NT2/D1 (cell line): ENCODE data around the gene MDM4.

ENCODE experiments used
- DNase-seq: peaks from one replicate; pipeline ENCODE4 v3.0.0-alpha.2; 2011; ENCODE audit warnings: low read depth, low spot score
- H3K27me3 ChIP-seq: 2 replicates; pipeline ENCODE4 v1.6.0; 2011; ENCODE audit warnings: mild to moderate bottlenecking; ENCODE audit not compliant: insufficient read length, insufficient read depth
- H3K36me3 ChIP-seq: 2 replicates; pipeline ENCODE4 v1.6.1; 2011; ENCODE audit warnings: mild to moderate bottlenecking, low read length, mixed read lengths; ENCODE audit not compliant: insufficient read depth, insufficient read length
- H3K4me1 ChIP-seq: 2 replicates; pipeline ENCODE4 v1.5.1; 2011; ENCODE audit not compliant: insufficient read depth, insufficient read length
- H3K4me3 ChIP-seq: 2 replicates; pipeline ENCODE4 v1.5.1; 2011; ENCODE audit warnings: low read depth; ENCODE audit not compliant: insufficient read length
- H3K9ac ChIP-seq: 2 replicates; pipeline ENCODE4 v1.6.0; 2011; ENCODE audit warnings: low read depth; ENCODE audit not compliant: insufficient read length
- H3K9me3 ChIP-seq: 2 replicates; pipeline ENCODE4 v1.5.1; 2011; ENCODE audit warnings: mild to moderate bottlenecking, low read length; ENCODE audit not compliant: insufficient read depth
- SUZ12 ChIP-seq: IDR thresholded peaks from 2 replicates; pipeline ENCODE4 v1.6.1; 2011; ENCODE audit not compliant: insufficient read length, insufficient read depth; ENCODE audit errors: extremely low read depth
- YY1 ChIP-seq: IDR thresholded peaks from 2 replicates; pipeline ENCODE4 v1.6.1; 2011; ENCODE audit not compliant: insufficient read length, insufficient read depth
- ZNF274 ChIP-seq: IDR thresholded peaks from 2 replicates; pipeline ENCODE4 v1.6.1; 2011; ENCODE audit warnings: mild to moderate bottlenecking, low read depth, low read length

Gene MDM4

GRCh38 chr1:204541626-204542025, 25.4 kb downstream of the MDM4 start:
- TF ChIP-seq YY1 (no peak), ZNF274 (no peak), SUZ12 (no peak)
- no peak overlapping the region for H3K9ac ChIP-seq
- DNase-seq: no peak
- no peaks in the 10 kb centered on the region for H3K9me3 ChIP-seq
- no peaks in the 10 kb centered on the region for H3K27me3 ChIP-seq
- peaks cover 94% of the 10 kb centered on the region for H3K36me3 ChIP-seq
- H3K4me1 ChIP-seq: no peaks in the 10 kb centered on the region
- no peak overlapping the region for H3K4me3 ChIP-seq

DNA sequence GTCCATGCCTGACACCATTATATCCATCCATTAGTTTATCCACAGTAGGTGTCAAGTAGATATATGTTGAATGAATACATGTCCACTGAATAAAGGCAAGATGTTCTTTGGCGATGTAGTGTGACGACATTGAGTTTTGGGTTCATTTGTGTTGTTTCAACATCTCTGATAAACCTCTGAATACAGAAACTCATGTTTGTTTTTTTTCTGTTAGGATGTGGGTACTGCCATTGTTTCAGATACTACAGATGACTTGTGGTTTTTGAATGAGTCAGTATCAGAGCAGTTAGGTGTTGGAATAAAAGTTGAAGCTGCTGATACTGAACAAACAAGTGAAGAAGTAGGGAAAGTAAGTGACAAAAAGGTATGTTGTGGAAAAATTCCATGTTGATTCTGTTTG, 28.1 kb downstream of the MDM4 start:
- Histone ChIP-seq H3K4me3 (no peak overlapping the region), H3K36me3 (peaks cover 95% of the 10 kb centered on the region)
- no peak for DNase-seq

DNA sequence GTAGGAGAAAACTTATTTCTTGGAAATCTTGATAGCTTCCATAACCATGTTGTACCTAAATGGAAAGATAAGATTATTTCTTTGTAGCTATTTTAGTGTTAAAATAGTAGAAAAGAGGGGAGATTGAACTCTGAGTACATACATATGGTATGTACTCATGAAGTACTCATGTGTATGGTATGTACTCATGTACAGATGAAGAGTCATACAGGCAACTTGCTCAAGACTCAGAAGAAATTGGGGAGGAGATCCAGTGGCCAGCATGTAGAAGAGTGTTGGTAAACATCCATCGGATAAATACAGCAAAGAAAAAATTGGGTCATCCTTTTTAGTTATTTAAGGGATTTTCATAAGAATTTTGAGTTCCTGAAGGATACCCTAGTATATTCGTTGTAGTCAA, 29.0 kb downstream of the MDM4 start:
- Histone ChIP-seq H3K9ac (no peak overlapping the region), H3K9me3 (no peaks in the 10 kb centered on the region), H3K4me1 (no peaks in the 10 kb centered on the region), H3K4me3 (no peak overlapping the region), H3K27me3 (no peaks in the 10 kb centered on the region), H3K36me3 (peaks cover 98% of the 10 kb centered on the region)
- no peak for TF ChIP-seq ZNF274
- TF ChIP-seq SUZ12: no peak
- TF ChIP-seq YY1: no peak
- no peak for DNase-seq

More for the DNA sequence above, 28.1 kb downstream of the MDM4 start:
- TF ChIP-seq YY1 (no peak), ZNF274 (no peak), SUZ12 (no peak)
- H3K27me3 ChIP-seq: no peaks in the 10 kb centered on the region
- H3K9me3 ChIP-seq: no peaks in the 10 kb centered on the region
- no peaks in the 10 kb centered on the region for H3K4me1 ChIP-seq
- H3K9ac ChIP-seq: no peak overlapping the region

GRCh38 chr1:204545881-204546280, 29.7 kb downstream of the MDM4 start:
- no peaks in the 10 kb centered on the region for H3K27me3 ChIP-seq
- H3K9ac ChIP-seq: no peak overlapping the region
- TF ChIP-seq YY1 (no peak), SUZ12 (no peak), ZNF274 (no peak)
- DNase-seq: no peak
- H3K4me3 ChIP-seq: no peak overlapping the region
- H3K9me3 ChIP-seq: no peaks in the 10 kb centered on the region
- H3K36me3 ChIP-seq: peaks cover 98% of the 10 kb centered on the region
- H3K4me1 ChIP-seq: no peaks in the 10 kb centered on the region

- Histone ChIP-seq H3K9ac (no peak overlapping the region), H3K4me3 (no peak overlapping the region), H3K4me1 (no peaks in the 10 kb centered on the region), H3K9me3 (no peaks in the 10 kb centered on the region), H3K27me3 (no peaks in the 10 kb centered on the region), H3K36me3 (peaks cover 88% of the 10 kb centered on the region)
- no peak for DNase-seq
- TF ChIP-seq YY1: no peak
- TF ChIP-seq ZNF274: no peak
- TF ChIP-seq SUZ12: no peak
Measured at GRCh38 chr1:204548265-204548664, 32.1 kb downstream of the MDM4 start.

DNA sequence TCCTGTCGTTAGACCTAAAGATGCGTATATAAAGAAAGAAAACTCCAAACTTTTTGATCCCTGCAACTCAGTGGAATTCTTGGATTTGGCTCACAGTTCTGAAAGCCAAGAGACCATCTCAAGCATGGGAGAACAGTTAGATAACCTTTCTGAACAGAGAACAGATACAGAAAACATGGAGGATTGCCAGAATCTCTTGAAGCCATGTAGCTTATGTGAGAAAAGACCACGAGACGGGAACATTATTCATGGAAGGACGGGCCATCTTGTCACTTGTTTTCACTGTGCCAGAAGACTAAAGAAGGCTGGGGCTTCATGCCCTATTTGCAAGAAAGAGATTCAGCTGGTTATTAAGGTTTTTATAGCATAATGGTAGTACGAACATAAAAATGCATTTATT, 33.1 kb downstream of the MDM4 start:
- H3K9ac ChIP-seq: no peak overlapping the region
- no peaks in the 10 kb centered on the region for H3K9me3 ChIP-seq
- no peak for DNase-seq
- no peak for TF ChIP-seq ZNF274
- TF ChIP-seq SUZ12: no peak
- TF ChIP-seq YY1: no peak
- no peaks in the 10 kb centered on the region for H3K4me1 ChIP-seq
- H3K27me3 ChIP-seq: no peaks in the 10 kb centered on the region
- H3K36me3 ChIP-seq: peaks cover 83% of the 10 kb centered on the region
- H3K4me3 ChIP-seq: no peak overlapping the region

DNA sequence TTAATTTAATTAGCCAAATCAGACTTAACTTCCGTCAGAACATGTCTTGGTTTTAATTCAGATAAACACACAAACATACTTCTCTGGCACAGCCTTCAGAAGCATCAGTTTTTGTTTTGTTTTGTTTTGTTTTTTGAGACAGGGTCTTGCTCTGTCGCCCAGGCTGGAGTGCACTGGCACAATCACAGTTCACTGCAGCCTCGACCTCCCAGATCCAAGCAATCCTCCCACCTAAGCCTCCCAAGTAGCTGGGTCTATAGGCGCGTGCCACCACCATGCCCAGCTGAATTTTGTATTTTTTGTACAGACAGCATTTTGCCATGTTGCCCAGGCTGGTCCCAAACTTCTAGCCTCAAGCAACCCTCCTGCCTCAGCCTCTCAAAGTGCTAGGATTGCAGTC, 34.7 kb downstream of the MDM4 start:
- no peak overlapping the region for H3K4me3 ChIP-seq
- H3K4me1 ChIP-seq: no peaks in the 10 kb centered on the region
- no peaks in the 10 kb centered on the region for H3K9me3 ChIP-seq
- H3K9ac ChIP-seq: no peak overlapping the region
- DNase-seq: no peak
- no peaks in the 10 kb centered on the region for H3K27me3 ChIP-seq
- H3K36me3 ChIP-seq: peaks cover 67% of the 10 kb centered on the region
- no peak for TF ChIP-seq ZNF274
- no peak for TF ChIP-seq YY1
- no peak for TF ChIP-seq SUZ12

- H3K9me3 ChIP-seq: no peaks in the 10 kb centered on the region
- H3K9ac ChIP-seq: no peak overlapping the region
- TF ChIP-seq YY1: no peak
- no peak for TF ChIP-seq ZNF274
- no peak for TF ChIP-seq SUZ12
- DNase-seq: no peak
- H3K4me3 ChIP-seq: no peak overlapping the region
- H3K36me3 ChIP-seq: peaks cover 11% of the 10 kb centered on the region
- H3K27me3 ChIP-seq: no peaks in the 10 kb centered on the region
- H3K4me1 ChIP-seq: peaks cover 2% of the 10 kb centered on the region
Measured at GRCh38 chr1:204556458-204557052, 40.3 kb downstream of the MDM4 start.
